ENCODE results near the gene GORASP2. TPM values are rescaled to one million over a fixed set of nuclear protein-coding genes. Genes with fewer than 3 reads are reported as not detected.

The GORASP2 gene
- total and polyA plus RNA-seq, 2 experiments from 2014 or later, result 44.5 to 45.2 TPM

DNA sequence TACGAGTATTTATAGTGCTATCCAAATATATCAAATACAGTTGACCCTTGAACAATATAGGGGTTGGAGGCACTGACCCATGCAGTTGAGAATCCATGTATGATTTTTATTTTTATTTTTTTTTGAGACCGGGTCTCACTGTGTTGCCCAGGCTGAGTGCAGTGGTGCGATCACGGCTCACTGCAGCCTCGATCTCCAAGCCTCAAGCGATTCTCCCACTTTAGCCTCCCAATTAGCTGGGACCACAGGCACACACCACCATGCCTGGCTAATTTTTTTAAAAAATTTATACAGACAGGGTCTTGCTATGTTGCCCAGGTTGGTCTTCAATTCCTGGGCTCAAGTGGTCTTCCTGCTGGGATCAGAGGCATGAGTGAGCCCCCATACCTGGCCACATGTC lies 70.6 kb downstream of the GORASP2 start (continued):
- TF ChIP-seq, protein P1, sequence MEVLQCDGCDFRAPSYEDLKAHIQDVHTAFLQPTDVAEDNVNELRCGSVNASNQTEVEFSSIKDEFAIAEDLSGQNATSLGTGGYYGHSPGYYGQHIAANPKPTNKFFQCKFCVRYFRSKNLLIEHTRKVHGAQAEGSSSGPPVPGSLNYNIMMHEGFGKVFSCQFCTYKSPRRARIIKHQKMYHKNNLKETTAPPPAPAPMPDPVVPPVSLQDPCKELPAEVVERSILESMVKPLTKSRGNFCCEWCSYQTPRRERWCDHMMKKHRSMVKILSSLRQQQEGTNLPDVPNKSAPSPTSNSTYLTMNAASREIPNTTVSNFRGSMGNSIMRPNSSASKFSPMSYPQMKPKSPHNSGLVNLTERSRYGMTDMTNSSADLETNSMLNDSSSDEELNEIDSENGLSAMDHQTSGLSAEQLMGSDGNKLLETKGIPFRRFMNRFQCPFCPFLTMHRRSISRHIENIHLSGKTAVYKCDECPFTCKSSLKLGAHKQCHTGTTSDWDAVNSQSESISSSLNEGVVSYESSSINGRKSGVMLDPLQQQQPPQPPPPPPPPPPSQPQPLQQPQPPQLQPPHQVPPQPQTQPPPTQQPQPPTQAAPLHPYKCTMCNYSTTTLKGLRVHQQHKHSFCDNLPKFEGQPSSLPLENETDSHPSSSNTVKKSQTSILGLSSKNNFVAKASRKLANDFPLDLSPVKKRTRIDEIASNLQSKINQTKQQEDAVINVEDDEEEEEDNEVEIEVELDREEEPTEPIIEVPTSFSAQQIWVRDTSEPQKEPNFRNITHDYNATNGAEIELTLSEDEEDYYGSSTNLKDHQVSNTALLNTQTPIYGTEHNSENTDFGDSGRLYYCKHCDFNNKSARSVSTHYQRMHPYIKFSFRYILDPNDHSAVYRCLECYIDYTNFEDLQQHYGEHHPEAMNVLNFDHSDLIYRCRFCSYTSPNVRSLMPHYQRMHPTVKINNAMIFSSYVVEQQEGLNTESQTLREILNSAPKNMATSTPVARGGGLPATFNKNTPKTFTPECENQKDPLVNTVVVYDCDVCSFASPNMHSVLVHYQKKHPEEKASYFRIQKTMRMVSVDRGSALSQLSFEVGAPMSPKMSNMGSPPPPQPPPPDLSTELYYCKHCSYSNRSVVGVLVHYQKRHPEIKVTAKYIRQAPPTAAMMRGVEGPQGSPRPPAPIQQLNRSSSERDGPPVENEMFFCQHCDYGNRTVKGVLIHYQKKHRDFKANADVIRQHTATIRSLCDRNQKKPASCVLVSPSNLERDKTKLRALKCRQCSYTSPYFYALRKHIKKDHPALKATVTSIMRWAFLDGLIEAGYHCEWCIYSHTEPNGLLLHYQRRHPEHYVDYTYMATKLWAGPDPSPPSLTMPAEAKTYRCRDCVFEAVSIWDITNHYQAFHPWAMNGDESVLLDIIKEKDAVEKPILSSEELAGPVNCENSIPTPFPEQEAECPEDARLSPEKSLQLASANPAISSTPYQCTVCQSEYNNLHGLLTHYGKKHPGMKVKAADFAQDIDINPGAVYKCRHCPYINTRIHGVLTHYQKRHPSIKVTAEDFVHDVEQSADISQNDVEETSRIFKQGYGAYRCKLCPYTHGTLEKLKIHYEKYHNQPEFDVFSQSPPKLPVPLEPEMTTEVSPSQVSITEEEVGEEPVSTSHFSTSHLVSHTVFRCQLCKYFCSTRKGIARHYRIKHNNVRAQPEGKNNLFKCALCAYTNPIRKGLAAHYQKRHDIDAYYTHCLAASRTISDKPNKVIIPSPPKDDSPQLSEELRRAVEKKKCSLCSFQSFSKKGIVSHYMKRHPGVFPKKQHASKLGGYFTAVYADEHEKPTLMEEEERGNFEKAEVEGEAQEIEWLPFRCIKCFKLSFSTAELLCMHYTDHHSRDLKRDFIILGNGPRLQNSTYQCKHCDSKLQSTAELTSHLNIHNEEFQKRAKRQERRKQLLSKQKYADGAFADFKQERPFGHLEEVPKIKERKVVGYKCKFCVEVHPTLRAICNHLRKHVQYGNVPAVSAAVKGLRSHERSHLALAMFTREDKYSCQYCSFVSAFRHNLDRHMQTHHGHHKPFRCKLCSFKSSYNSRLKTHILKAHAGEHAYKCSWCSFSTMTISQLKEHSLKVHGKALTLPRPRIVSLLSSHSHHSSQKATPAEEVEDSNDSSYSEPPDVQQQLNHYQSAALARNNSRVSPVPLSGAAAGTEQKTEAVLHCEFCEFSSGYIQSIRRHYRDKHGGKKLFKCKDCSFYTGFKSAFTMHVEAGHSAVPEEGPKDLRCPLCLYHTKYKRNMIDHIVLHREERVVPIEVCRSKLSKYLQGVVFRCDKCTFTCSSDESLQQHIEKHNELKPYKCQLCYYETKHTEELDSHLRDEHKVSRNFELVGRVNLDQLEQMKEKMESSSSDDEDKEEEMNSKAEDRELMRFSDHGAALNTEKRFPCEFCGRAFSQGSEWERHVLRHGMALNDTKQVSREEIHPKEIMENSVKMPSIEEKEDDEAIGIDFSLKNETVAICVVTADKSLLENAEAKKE (CRISPR knock-in tag; IDR thresholded peaks at IDR 0.05), result no peak
- TF ChIP-seq CREB1 (CRISPR knock-in tag; IDR thresholded peaks at IDR 0.05; ENCODE audit: low read depth) (no peak), ZNF114 (CRISPR knock-in tag; IDR thresholded peaks at IDR 0.05) (no peak), NANOG (IDR thresholded peaks at IDR 0.05; ENCODE audit: borderline replicate concordance) (no peak), REST (IDR thresholded peaks at IDR 0.05; ENCODE audit: unreplicated experiment) (no peak), STAT1 (IDR thresholded peaks at IDR 0.05; ENCODE audit: unreplicated experiment) (no peak)

DNA sequence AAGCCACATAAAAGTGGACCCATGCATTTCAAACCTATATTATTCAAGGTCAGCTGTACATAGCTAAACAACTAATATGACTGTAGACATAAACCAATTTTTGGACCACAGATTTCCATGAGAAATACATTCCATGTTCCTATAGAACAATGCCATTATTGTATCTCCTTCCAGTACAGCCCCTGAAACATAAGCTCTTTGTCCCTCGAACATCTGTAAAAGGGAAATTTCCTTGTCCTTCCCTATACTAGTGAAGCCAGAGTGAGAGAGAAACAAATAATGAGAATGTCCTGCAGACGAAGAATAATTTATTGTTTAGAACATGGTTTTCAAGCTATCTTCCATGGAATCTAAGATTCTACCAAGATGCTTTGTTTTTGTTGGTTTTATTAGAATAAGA lies 75.3 kb downstream of the GORASP2 start:
- Histone ChIP-seq H3K27me3 (ENCODE audit: insufficient read depth) (no peaks in the 10 kb centered on the region), H3F3A (replicated peaks; ENCODE audit: low read depth) (no peaks in the 10 kb centered on the region), H4K20me1 (replicated peaks; ENCODE audit: insufficient read depth) (no peaks in the 10 kb centered on the region; the same call in 1 of the 2 replicates), H3K27ac (ENCODE audit: low read depth) (no peak overlapping the region), H2AFZ (no peak overlapping the region), H3K9me2 (ENCODE audit: insufficient read depth) (no peaks in the 10 kb centered on the region), H3K4me2 (no peak overlapping the region), H3K36me3 (ENCODE audit: insufficient read depth) (peaks cover 28% of the 10 kb centered on the region; the same call in 1 of the 2 replicates), H3K4me1 (ENCODE audit: insufficient read depth) (no peaks in the 10 kb centered on the region), H3K4me3 (no peak overlapping the region), H3K79me2 (replicated peaks; ENCODE audit: insufficient read depth) (no peaks in the 10 kb centered on the region)
- H3K9me3 Mint-ChIP-seq, result no peaks in the 10 kb centered on the region
- ATAC-seq, result no peak
- no peak overlapping the region for H3K27ac Mint-ChIP-seq
- DNase-seq (ENCODE audit: low spot score), result no peak
- no peaks in the 10 kb centered on the region for H3K4me1 Mint-ChIP-seq
- peaks cover 7% of the 10 kb centered on the region for H3K27me3 Mint-ChIP-seq (ENCODE audit: insufficient read depth, low read depth, poor library complexity)
- H3K36me3 Mint-ChIP-seq (ENCODE audit: low read depth), result peaks cover 66% of the 10 kb centered on the region
- H3K4me3 Mint-ChIP-seq, result no peak overlapping the region
- TF ChIP-seq ETS1 (IDR thresholded peaks at IDR 0.05) (no peak), REST (IDR thresholded peaks at IDR 0.05; ENCODE audit: unreplicated experiment) (no peak), NANOG (IDR thresholded peaks at IDR 0.05; ENCODE audit: borderline replicate concordance) (no peak)
